Measurements from ENCODE around the gene PRTFDC1.
"Not testable (repeated sequence)": the region's sequence is repeated elsewhere in the genome, so short reads cannot be mapped to it uniquely, and the experiment has no call there.

Gene PRTFDC1

DNA sequence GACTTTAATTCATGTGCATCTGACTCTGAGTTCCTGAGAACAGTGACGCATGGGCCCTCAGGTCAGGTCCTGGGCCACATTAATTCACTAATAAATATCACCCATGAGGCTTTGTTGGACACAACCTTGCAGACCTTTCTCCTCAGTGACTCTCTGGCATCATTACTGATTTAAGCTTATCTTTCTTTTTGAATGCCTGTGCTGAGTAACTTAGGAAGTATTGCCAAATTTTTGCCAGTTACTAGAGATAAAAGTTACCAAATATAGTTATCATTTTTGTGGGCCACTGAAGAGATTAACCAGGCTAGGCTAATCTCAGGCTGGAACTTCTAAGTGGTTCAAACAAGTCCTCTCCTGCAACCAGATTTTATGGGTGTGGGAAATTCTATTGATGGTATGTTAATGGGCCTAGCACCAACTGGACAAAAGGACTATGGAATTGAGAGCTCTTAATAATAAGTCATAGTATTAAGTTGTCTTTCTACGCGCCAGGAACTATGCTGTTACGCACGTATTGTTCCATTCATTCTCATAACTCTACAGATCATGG lies 28.8 kb upstream of the PRTFDC1 start:
- no peak overlapping the region for H3K4me3 ChIP-seq (ENCODE audit: low read depth, low read length)
- TF ChIP-seq, protein P1, sequence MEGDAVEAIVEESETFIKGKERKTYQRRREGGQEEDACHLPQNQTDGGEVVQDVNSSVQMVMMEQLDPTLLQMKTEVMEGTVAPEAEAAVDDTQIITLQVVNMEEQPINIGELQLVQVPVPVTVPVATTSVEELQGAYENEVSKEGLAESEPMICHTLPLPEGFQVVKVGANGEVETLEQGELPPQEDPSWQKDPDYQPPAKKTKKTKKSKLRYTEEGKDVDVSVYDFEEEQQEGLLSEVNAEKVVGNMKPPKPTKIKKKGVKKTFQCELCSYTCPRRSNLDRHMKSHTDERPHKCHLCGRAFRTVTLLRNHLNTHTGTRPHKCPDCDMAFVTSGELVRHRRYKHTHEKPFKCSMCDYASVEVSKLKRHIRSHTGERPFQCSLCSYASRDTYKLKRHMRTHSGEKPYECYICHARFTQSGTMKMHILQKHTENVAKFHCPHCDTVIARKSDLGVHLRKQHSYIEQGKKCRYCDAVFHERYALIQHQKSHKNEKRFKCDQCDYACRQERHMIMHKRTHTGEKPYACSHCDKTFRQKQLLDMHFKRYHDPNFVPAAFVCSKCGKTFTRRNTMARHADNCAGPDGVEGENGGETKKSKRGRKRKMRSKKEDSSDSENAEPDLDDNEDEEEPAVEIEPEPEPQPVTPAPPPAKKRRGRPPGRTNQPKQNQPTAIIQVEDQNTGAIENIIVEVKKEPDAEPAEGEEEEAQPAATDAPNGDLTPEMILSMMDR (IDR thresholded peaks at IDR 0.05; ENCODE audit: borderline replicate concordance, insufficient read depth, low read depth, low read length): no peak

- H3K4me3 ChIP-seq (ENCODE audit: low read depth, low read length): no peak overlapping the region
- TF ChIP-seq, protein P1 (IDR thresholded peaks at IDR 0.05; ENCODE audit: borderline replicate concordance, insufficient read depth, low read depth, low read length): no peak
Measured at GRCh38 chr10:24979685-24980084, 27.3 kb upstream of the PRTFDC1 start.

- TF ChIP-seq, protein P1 (IDR thresholded peaks at IDR 0.05; ENCODE audit: borderline replicate concordance, insufficient read depth, low read depth, low read length): no peak
- no peak overlapping the region for H3K4me3 ChIP-seq (ENCODE audit: low read depth, low read length)
Measured at GRCh38 chr10:24974976-24975375, 22.6 kb upstream of the PRTFDC1 start.

- TF ChIP-seq, protein P1 (IDR thresholded peaks at IDR 0.05; ENCODE audit: borderline replicate concordance, insufficient read depth, low read depth, low read length): no peak
- H3K4me3 ChIP-seq (ENCODE audit: low read depth, low read length): no peak overlapping the region
Measured at GRCh38 chr10:24973163-24973562, 20.8 kb upstream of the PRTFDC1 start.

DNA sequence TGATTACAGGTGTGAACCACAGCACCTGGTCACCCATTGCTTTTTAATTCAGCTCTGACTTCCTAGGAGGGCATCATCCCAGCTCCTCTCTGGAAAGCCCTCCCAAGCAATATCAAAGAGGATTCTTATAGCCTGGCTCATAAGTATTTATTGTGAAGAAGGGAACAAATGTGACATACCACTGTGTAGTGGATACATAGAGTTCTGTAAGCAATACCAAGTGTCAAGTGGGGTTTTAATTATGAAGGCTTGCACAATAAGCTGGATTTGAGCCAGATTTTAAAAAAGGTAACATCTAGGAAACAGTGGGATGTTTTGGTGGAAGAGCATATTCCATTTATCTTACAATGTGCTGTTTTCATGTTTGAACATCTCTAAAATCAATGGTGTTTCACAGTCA lies 19.0 kb upstream of the PRTFDC1 start:
- H3K4me3 ChIP-seq (ENCODE audit: low read depth, low read length): no peak overlapping the region
- TF ChIP-seq, protein P1 (IDR thresholded peaks at IDR 0.05; ENCODE audit: borderline replicate concordance, insufficient read depth, low read depth, low read length): no peak

DNA sequence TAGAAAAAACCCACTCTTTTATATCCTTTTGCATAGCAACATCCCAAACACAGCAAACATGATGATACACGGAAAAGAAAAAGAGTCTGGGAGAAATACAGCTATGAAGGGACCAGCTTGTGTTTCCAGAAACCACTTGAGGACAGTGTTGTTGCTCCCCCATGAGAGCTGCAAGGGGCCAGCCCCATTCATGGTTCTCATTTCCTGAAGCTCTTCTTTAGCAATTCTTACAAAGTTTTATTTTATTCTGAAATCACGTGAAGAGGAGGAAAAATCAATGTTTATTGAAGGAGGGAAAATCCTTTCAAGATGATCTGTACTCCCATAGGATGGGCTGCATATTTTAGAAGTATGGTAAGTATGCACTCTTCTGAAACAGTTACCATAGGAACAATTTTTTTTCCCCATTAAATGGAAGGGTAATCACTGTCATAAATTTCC lies 17.5 kb upstream of the PRTFDC1 start:
- TF ChIP-seq, protein P1 (IDR thresholded peaks at IDR 0.05; ENCODE audit: borderline replicate concordance, insufficient read depth, low read depth, low read length): no peak
- no peak overlapping the region for H3K4me3 ChIP-seq (ENCODE audit: low read depth, low read length)

GRCh38 chr10:24968951-24969350 lies 16.5 kb upstream of the PRTFDC1 start:
- not testable (repeated sequence) for H3K4me3 ChIP-seq (ENCODE audit: low read depth, low read length)

GRCh38 chr10:24968349-24968748 lies 15.9 kb upstream of the PRTFDC1 start:
- TF ChIP-seq, protein P1 (IDR thresholded peaks at IDR 0.05; ENCODE audit: borderline replicate concordance, insufficient read depth, low read depth, low read length): no peak
- no peak overlapping the region for H3K4me3 ChIP-seq (ENCODE audit: low read depth, low read length)

Measured in GM12875 (cell line).